GM20431 (cell line): ENCODE data around the gene TBC1D20.

Experiments
- in situ Hi-C: fragments of 300-500 bp; cut with MseI, MboI; formaldehyde crosslinking; loops from one replicate; pipeline ENCODE4 v1.15.0; 2020; ENCODE audit warnings: low sequenced_read_pairs; ENCODE audit not compliant: unreplicated experiment

The TBC1D20 gene

DNA sequence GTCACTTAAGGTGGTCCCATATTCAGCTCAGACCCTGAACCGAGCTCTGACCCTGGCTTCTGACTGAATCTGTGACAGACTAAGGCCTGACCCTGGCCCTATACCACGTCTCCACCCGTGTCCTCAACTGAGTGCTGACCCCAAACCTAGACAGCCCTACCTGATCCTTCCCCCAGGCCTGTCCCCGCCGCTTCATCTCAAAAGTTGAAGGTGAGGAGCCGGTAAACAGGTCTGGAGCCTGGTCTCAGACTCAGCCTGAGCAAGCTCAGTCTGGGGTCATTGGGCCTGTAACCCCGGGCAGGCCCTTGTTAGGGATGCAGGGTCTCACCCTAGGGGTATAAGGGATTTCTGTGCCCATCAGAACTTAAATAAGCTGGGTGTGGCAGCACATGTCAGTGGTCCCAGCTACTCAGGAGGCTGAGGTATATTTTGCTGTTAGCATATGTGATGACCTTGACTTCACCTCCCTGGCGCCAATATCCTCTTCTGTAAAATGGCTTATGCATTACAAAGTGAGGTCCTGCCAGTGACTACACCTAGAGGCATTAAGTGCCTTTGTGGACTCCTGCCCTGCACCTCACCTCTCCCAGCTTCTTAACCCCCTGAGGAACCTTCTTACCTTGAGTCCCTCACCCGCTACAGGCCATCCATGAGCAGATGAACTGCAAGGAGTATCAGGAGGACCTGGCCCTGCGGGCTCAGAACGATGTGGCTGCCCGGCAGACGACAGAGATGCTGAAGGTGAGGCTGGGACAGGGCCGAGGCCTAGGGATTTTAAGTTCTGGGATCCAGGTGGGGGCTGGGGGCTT lies 34.3 kb downstream of the TBC1D20 start:
- in situ Hi-C loops = no loop called here

GRCh38 chr20:427401-427800 lies 34.9 kb downstream of the TBC1D20 start:
- in situ Hi-C loops = no loop called here

DNA sequence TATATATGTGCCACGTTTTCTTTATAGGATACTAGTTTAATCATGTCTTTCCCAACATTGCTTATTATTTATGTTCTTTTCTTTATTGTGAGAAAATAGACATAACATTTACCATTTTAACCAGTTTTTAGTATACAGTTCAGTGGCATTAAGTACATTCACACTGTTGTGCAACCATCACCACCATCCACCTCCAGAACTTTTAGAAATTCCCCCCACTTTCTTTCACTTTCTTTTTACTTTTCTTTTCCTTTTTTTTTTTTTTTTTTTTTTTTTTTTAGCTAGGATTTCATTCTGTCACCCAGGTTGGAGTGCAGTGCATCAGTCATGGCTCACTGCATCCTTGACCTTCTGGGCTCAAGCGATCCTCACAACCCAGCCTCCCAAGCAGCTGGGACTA lies 35.8 kb downstream of the TBC1D20 start:
- in situ Hi-C loops = no loop called here

DNA sequence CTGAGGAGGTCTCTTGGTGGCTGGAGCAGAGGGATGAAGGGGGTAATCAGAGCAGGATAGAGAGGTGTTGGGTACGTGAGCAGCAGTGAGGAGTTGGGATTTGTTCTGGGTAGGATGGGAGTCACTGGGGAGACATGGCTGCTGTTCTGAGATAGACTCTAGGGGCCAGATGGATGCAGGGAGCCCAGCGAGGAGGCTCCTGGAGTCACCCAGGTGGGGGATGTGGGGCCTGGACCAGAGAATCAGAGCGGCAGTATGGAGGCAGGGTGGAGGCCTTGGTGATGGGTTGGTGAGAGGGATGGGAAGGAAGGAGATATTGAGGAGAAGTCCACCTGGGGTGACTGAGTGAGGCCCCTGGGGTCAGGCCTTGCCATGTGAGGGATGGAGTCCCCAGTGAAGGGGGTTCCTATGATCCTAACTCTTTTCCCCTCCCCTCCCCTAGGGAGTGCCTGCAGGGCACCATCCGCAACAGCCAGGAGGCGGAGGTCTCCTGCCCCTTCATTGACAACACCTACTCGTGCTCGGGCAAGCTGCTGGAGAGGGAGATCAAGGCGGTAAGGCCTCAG lies 40.6 kb downstream of the TBC1D20 start:
- in situ Hi-C loops = no loop called here

- in situ Hi-C loops = no loop called here
Measured at GRCh38 chr20:420721-421574, 41.4 kb downstream of the TBC1D20 start.

DNA sequence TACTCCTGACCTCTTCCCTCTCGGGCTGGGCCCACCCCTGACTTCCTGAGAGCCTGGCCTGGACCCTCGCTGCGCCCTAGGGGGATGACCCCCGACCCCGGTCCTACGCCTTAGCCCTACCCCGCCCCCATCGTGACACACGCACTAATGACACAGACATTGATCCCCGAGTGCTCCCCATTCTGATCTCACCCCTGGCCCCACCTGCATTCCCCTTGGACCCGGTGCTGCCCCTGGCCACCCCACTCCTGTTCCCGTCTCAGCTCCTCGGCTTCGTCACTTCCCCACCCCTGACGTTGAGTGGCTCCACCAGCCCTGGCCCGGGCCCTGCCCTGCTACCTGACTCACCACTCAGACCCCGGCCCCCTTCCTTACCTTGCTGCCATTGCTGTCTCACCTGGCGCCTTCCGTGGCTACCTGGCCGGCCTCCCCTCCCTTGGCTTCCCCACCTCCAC lies 42.1 kb downstream of the TBC1D20 start:
- in situ Hi-C loops = no loop called here

DNA sequence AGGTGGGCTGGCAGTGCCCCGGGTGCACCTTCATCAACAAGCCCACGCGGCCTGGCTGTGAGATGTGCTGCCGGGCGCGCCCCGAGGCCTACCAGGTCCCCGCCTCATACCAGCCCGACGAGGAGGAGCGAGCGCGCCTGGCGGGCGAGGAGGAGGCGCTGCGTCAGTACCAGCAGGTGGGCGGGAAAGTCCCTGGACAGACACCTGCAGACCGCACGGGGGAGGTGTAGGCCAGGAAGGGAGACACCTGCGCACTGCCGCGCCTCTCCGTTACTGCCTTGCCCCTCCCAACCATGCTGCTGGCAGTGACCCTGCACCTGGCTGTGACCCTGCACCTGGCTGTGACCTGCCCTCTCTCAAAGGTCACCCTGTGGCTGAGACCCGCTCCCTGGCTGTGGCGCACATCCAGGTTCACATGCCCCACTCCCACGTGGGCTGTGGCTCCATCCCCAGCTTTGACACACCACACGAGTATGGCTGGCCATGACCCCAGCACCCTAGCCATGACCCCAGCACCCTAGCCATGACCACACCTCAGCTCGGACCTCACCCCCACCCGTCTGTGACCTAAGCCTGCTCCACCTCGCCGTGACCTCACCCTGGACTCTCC lies 42.7 kb downstream of the TBC1D20 start:
- in situ Hi-C loops = no loop called here

GRCh38 chr20:418858-419365 lies 43.4 kb downstream of the TBC1D20 start:
- in situ Hi-C loops = no loop called here

GRCh38 chr20:417801-418342 lies 44.5 kb downstream of the TBC1D20 start:
- in situ Hi-C loops = no loop called here

- in situ Hi-C loops = no loop called here
Measured at GRCh38 chr20:416950-417800, 45.2 kb downstream of the TBC1D20 start.

GRCh38 chr20:415820-416322 lies 46.5 kb downstream of the TBC1D20 start:
- in situ Hi-C loops = no loop called here

- in situ Hi-C loops = no loop called here
Measured at GRCh38 chr20:414161-414560, 48.2 kb downstream of the TBC1D20 start.

GRCh38 chr20:412081-412480 lies 50.3 kb downstream of the TBC1D20 start:
- in situ Hi-C loops = no loop called here

- in situ Hi-C loops = no loop called here
Measured at GRCh38 chr20:409697-410559, 52.4 kb downstream of the TBC1D20 start.

DNA sequence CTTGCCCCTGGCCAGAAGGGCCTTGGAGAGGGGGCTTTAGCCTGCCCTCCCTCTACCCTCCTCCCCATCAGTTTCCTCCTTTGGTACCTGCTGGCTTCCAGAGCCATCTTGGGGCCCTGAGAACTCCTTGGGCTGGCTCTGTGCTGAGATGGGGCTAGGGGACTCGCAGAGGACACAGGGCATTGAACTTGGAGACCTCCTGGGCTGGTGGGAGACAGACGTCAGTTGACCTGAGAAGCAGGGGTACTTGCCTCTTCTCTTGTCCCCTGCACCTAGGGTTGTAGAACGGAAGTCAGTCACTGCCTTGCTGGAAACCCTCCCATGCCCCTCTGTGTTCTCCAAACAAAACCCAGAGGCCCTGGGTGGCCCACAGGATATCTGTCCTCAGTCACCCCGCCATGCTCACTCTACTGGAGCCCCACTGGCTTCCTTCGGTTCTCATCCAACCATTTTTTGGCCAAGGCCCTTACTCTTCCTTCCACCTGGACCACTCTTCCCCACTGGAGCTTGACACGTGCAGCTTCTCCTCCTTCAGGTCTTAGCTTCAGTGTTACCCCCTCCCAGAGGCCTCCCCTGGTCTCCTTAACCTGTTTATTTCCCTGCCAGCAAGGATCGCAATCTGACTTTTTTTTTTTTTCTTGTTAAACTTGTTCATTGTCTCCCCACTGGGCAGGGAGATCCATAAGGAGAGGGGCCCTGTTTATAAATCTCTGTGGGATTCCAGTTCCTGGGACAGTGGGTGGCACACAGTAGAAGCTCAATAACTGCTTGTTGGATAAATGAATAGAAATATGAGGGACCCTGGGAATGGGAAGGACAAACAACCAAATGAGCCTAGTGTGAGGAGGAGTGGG lies 53.3 kb downstream of the TBC1D20 start:
- in situ Hi-C loops = no loop called here

DNA sequence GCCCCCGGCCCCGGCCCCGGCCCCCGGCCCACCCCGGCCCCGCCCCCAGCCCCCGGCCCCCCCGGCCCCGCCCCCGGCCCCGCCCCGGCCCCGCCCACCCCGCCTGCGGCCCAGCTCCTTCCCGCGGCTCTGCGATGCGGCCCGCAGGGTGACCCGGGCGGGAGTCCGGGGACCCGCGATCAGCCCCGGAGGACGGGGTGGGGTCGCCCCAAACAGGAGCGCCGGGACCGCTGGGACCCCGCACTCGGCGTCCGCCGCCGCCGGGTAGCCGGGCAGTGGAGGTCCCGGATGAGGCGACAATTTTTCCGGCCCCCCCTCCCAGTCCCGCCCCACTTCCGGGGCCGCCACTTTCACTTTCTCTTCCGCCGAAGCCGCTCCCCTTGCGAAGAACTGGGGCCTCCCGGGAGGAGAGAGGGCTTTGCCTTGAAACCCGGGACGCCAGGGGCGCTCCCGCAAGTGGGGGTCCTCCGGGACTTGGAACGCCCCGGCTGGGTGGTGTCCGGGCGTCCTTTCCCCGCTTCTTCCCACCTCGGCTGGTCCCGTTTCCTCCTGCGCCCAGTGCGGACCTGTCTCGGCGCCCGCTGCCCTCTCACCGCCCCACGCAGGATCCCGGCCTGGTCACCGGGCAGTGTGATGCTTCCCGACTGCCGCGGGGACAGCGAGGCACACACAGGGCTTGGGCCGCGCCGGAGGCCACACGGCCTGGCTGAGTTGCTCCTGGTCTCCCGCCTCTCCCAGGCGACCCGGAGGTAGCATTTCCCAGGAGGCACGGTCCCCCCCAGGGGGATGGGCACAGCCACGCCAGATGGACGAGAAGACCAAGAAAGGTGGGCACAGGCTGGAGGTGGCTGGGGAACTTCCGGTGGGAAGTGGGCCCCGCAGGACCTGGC lies 54.1 kb downstream of the TBC1D20 start, which contains the start of gene RBCK1:
Gene RBCK1 (plus strand): TSS at position 347 of the 890 bp plus-strand sequence. CDS start 459 bp downstream, at position 806.
- in situ Hi-C loops = no loop called here
